IPS-20b (cell line): ENCODE data around the gene CACNA1D.
"Not testable (repeated sequence)": the region's sequence is repeated elsewhere in the genome, so short reads cannot be mapped to it uniquely, and the experiment has no call there.

ENCODE experiments used
- H3K27ac ChIP-seq: one replicate; pipeline ENCODE4 v1.5.1; 2013; ENCODE audit warnings: low read length
- H3K27me3 ChIP-seq: 2 replicates; pipeline ENCODE4 v1.6.1; 2013; ENCODE audit warnings: mild to moderate bottlenecking, low read length, inconsistent platforms; ENCODE audit not compliant: insufficient read depth
- H3K36me3 ChIP-seq: 2 replicates; pipeline ENCODE4 v1.6.1; 2013; ENCODE audit warnings: low read depth, mild to moderate bottlenecking, inconsistent platforms, low read length, moderate library complexity; ENCODE audit not compliant: insufficient read depth
- H3K4me1 ChIP-seq: 2 replicates; pipeline ENCODE4 v1.6.1; 2013; ENCODE audit warnings: mild to moderate bottlenecking, control low read depth, inconsistent platforms, low read length, moderate library complexity; ENCODE audit not compliant: insufficient read depth
- H3K4me3 ChIP-seq: 2 replicates; pipeline ENCODE4 v1.5.1; 2013; ENCODE audit warnings: mild to moderate bottlenecking, low read length, inconsistent platforms
- H3K9ac ChIP-seq: 2 replicates; pipeline ENCODE4 v1.6.1; 2013; ENCODE audit warnings: low read depth, mild to moderate bottlenecking, inconsistent platforms, low read length, moderate library complexity
- H3K9me3 ChIP-seq: 2 replicates; pipeline ENCODE4 v1.6.1; 2013; ENCODE audit warnings: mild to moderate bottlenecking, low read depth, low read length, inconsistent platforms; ENCODE audit not compliant: insufficient read depth

CACNA1D gene

GRCh38 chr3:53493963-53494791 is at the start of gene CACNA1D:
CACNA1D (plus strand) TSS chr3:53494611; CDS start chr3:53495167, 556 bp downstream.
- Histone ChIP-seq H3K9ac (peak within 1 kb of the TSS; percentile 16; the same call in 1 of the 2 replicates), H3K27me3 (peaks cover 91% of the 10 kb centered on the region)

GRCh38 chr3:53457068-53457467 is 37.3 kb upstream of the CACNA1D start:
- H3K9me3 ChIP-seq: no peaks in the 10 kb centered on the region
- no peaks in the 10 kb centered on the region for H3K36me3 ChIP-seq
- no peak overlapping the region for H3K4me3 ChIP-seq
- no peak overlapping the region for H3K27ac ChIP-seq
- peaks cover 5% of the 10 kb centered on the region; the same call in 1 of the 2 replicates for H3K27me3 ChIP-seq
- no peaks in the 10 kb centered on the region for H3K4me1 ChIP-seq
- H3K9ac ChIP-seq: no peak overlapping the region

More at GRCh38 chr3:53493963-53494791, at the start of gene CACNA1D:
- no peaks in the 10 kb centered on the region for H3K36me3 ChIP-seq
- H3K4me1 ChIP-seq: no peaks in the 10 kb centered on the region; the same call in 1 of the 2 replicates
- H3K9me3 ChIP-seq: no peaks in the 10 kb centered on the region
- peak within 1 kb of the TSS; percentile 66 for H3K4me3 ChIP-seq
- H3K27ac ChIP-seq: no peak within 1 kb of the TSS

GRCh38 chr3:53460326-53460725 is 34.1 kb upstream of the CACNA1D start:
- H3K9me3 ChIP-seq: no peaks in the 10 kb centered on the region
- no peak overlapping the region for H3K9ac ChIP-seq
- peaks cover 5% of the 10 kb centered on the region; the same call in 1 of the 2 replicates for H3K27me3 ChIP-seq
- no peaks in the 10 kb centered on the region for H3K4me1 ChIP-seq
- H3K4me3 ChIP-seq: no peak overlapping the region
- H3K36me3 ChIP-seq: no peaks in the 10 kb centered on the region
- H3K27ac ChIP-seq: no peak overlapping the region

GRCh38 chr3:53464424-53464823 is 30.0 kb upstream of the CACNA1D start:
- Histone ChIP-seq H3K9me3 (no peaks in the 10 kb centered on the region), H3K9ac (no peak overlapping the region), H3K4me3 (no peak overlapping the region), H3K27ac (no peak overlapping the region), H3K4me1 (no peaks in the 10 kb centered on the region), H3K36me3 (no peaks in the 10 kb centered on the region), H3K27me3 (no peaks in the 10 kb centered on the region)

GRCh38 chr3:53469758-53470157 is 24.7 kb upstream of the CACNA1D start:
- not testable (repeated sequence) for H3K27me3 ChIP-seq, H3K9ac ChIP-seq, H3K4me3 ChIP-seq, H3K27ac ChIP-seq, H3K4me1 ChIP-seq, H3K36me3 ChIP-seq, H3K9me3 ChIP-seq

- Histone ChIP-seq H3K27ac (no peak overlapping the region), H3K9me3 (no peaks in the 10 kb centered on the region), H3K4me1 (no peaks in the 10 kb centered on the region), H3K27me3 (no peaks in the 10 kb centered on the region), H3K4me3 (no peak overlapping the region), H3K9ac (no peak overlapping the region), H3K36me3 (no peaks in the 10 kb centered on the region)
These were observed 21.0 kb upstream of the CACNA1D start for GRCh38 chr3:53473422-53473821.

GRCh38 chr3:53476372-53476771 is 18.0 kb upstream of the CACNA1D start:
- not testable (repeated sequence) for H3K9me3 ChIP-seq, H3K9ac ChIP-seq, H3K36me3 ChIP-seq, H3K27ac ChIP-seq, H3K4me1 ChIP-seq, H3K27me3 ChIP-seq, H3K4me3 ChIP-seq

- not testable (repeated sequence) for H3K27me3 ChIP-seq, H3K9me3 ChIP-seq, H3K4me1 ChIP-seq, H3K36me3 ChIP-seq, H3K4me3 ChIP-seq, H3K27ac ChIP-seq, H3K9ac ChIP-seq
These were observed 16.7 kb upstream of the CACNA1D start for GRCh38 chr3:53477689-53478088.

GRCh38 chr3:53478166-53478830 is 16.1 kb upstream of the CACNA1D start:
- Histone ChIP-seq H3K4me1 (no peaks in the 10 kb centered on the region), H3K27me3 (no peaks in the 10 kb centered on the region), H3K9me3 (no peaks in the 10 kb centered on the region), H3K4me3 (no peak overlapping the region), H3K36me3 (no peaks in the 10 kb centered on the region), H3K9ac (no peak overlapping the region), H3K27ac (no peak overlapping the region)

GRCh38 chr3:53478921-53479664 is 15.3 kb upstream of the CACNA1D start:
- Histone ChIP-seq H3K9me3 (no peaks in the 10 kb centered on the region), H3K4me3 (no peak overlapping the region), H3K27ac (no peak overlapping the region), H3K27me3 (no peaks in the 10 kb centered on the region), H3K4me1 (no peaks in the 10 kb centered on the region), H3K9ac (no peak overlapping the region), H3K36me3 (no peaks in the 10 kb centered on the region)

- no peaks in the 10 kb centered on the region for H3K4me1 ChIP-seq
- no peaks in the 10 kb centered on the region for H3K36me3 ChIP-seq
- H3K4me3 ChIP-seq: no peak overlapping the region
- no peak overlapping the region for H3K9ac ChIP-seq
- H3K27ac ChIP-seq: no peak overlapping the region
- no peaks in the 10 kb centered on the region for H3K9me3 ChIP-seq
- H3K27me3 ChIP-seq: no peaks in the 10 kb centered on the region
These were observed 12.2 kb upstream of the CACNA1D start for GRCh38 chr3:53482227-53482626.
